Fibroblast of lung (primary cell): Measurements from ENCODE around the gene CLIC5. TPM values are rescaled to one million over a fixed set of nuclear protein-coding genes. Genes with fewer than 3 reads are reported as not detected.
A peak's percentile ranks its signal among the peaks of the same experiment; 100 is the strongest.

Source experiments
- DNase-seq, 2 donors: peaks; one replicate each; pipeline versions ENCODE4 v3.0.0 to v3.0.0-alpha.2; 2010; ENCODE audit warnings: low read depth in 2 of 2
- H2AFZ ChIP-seq: 2 replicates; pipeline ENCODE4 v1.5.1; 2012; ENCODE audit warnings: low read length, control low read depth, inconsistent platforms
- H3K27ac ChIP-seq: 2 replicates; pipeline ENCODE4 v1.5.1; 2011; ENCODE audit warnings: low read length, control low read depth; ENCODE audit not compliant: insufficient read depth
- H3K27me3 ChIP-seq: 2 replicates; pipeline ENCODE4 v1.5.1; 2011; ENCODE audit warnings: mild to moderate bottlenecking, low read length; ENCODE audit not compliant: control insufficient read depth, insufficient read depth
- H3K36me3 ChIP-seq: 2 replicates; pipeline ENCODE4 v1.5.1; 2011; ENCODE audit warnings: low read length; ENCODE audit not compliant: control insufficient read depth, insufficient read depth
- H3K4me1 ChIP-seq: 2 replicates; pipeline ENCODE4 v1.5.1; 2011; ENCODE audit warnings: low read length; ENCODE audit not compliant: control insufficient read depth, insufficient read depth; ENCODE audit errors: extremely low read depth
- H3K4me2 ChIP-seq: 2 replicates; pipeline ENCODE4 v1.5.1; 2011; ENCODE audit warnings: low read length, control low read depth; ENCODE audit not compliant: insufficient read depth; ENCODE audit errors: extremely low read depth
- H3K4me3 ChIP-seq, 4 experiments: fragments of 200-600 bp in 1 of 4; sonication (generic) in 1 of 4; replicated peaks in 1 of 4; 2 replicates each; pipeline ENCODE4 v1.5.1; 2011 to 2016; ENCODE audit warnings: low read length in 4 of 4, low read depth in 3 of 4, mild to moderate bottlenecking in 3 of 4, control low read depth in 2 of 4, inconsistent platforms in 1 of 4, mixed read lengths in 1 of 4; ENCODE audit not compliant: insufficient read depth in 1 of 4; ENCODE audit errors: control extremely low read depth in 1 of 4
- H3K79me2 ChIP-seq: 2 replicates; pipeline ENCODE4 v1.5.1; 2012; ENCODE audit warnings: mild to moderate bottlenecking, low read length, inconsistent platforms; ENCODE audit not compliant: control insufficient read depth, insufficient read depth
- H3K9ac ChIP-seq: 2 replicates; pipeline ENCODE4 v1.5.1; 2011; ENCODE audit warnings: mild to moderate bottlenecking, low read length, control low read depth; ENCODE audit not compliant: insufficient read depth
- H3K9me3 ChIP-seq: 2 replicates; pipeline ENCODE4 v1.5.1; 2012; ENCODE audit warnings: low read depth, low read length; ENCODE audit not compliant: control insufficient read depth, insufficient read depth
- H4K20me1 ChIP-seq: 2 replicates; pipeline ENCODE4 v1.5.1; 2011; ENCODE audit warnings: low read length; ENCODE audit not compliant: control insufficient read depth, insufficient read depth; ENCODE audit errors: extremely low read depth
- EZH2 ChIP-seq: IDR thresholded peaks from 2 replicates; pipeline ENCODE4 v1.5.1; 2012; ENCODE audit warnings: low read length, control low read depth, mild to moderate bottlenecking; ENCODE audit errors: missing control alignments
- polyA plus RNA-seq, 2 donors: library from polyadenylated mRNA; depleted of rRNA in 1 of 2; stranded (reverse) in 1 of 2; unstranded in 1 of 2; fragments of >200 nt; gene quantifications; 2 replicates each; pipeline ENCODE4 v1.2.1, GENCODE V29; 2011 to 2012; ENCODE audit warnings: missing spikeins in 1 of 2
- total RNA-seq: library from RNA; depleted of rRNA; stranded (reverse); fragments of >200 nt; gene quantifications from 2 replicates; pipeline ENCODE4 v1.2.1, GENCODE V29; 2014
- TF ChIP-seq, protein P1 (sequence below), 2 donors: IDR thresholded peaks in 1 of 2; conservative IDR thresholded peaks in 1 of 2; 1 replicate in 1 of 2; 2 replicates in 1 of 2; pipeline ENCODE4 v1.5.1; 2011 to 2012; ENCODE audit warnings: low read length in 2 of 2, control low read depth in 1 of 2, inconsistent platforms in 1 of 2, low read depth in 1 of 2, mild to moderate bottlenecking in 1 of 2

Gene CLIC5
- total and polyA plus RNA-seq, 2 donors (not counting 1 experiment from before 2014, with no cell fraction given), result 0.03 TPM; not detected in 1

DNA sequence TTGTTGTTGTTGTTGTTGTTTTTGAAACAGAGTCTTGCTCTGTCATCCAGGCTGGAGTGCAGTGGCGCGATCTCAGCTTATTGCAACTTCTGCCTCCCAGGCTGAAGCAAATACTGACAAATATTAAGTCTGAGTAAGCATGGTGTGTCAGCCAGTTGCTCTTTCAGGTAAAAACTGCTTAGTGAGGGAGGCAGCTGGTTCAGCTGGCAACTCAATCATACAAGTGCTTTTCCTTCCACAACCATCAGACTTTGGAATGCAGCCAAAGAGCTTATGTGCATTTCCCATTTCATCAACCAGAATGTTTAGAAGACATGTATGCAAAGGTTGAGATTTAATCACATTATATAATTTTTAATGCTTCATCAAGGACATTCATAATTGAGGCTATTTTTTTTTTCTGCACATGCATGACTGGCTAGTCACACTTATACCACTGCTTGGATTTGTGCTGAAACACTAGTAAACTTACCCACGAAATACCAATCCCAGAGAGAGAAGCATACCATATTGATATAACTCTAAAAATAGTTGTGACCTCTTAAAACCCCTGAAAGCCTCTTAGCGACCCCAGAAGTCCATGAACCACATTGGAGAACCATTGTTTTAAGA, 56.0 kb downstream of the CLIC5 start:
- Histone ChIP-seq H3K4me3 (no peak overlapping the region), H3K9me3 (no peaks in the 10 kb centered on the region), H3K27me3 (no peaks in the 10 kb centered on the region), H3K4me1 (no peaks in the 10 kb centered on the region), H3K27ac (no peak overlapping the region), H3K36me3 (no peaks in the 10 kb centered on the region), H3K4me2 (no peak overlapping the region), H4K20me1 (no peaks in the 10 kb centered on the region), H3K9ac (no peak overlapping the region), H2AFZ (no peak overlapping the region), H3K79me2 (no peaks in the 10 kb centered on the region)
- peak; percentile 25 to 66 for DNase-seq
- TF ChIP-seq, protein P1, sequence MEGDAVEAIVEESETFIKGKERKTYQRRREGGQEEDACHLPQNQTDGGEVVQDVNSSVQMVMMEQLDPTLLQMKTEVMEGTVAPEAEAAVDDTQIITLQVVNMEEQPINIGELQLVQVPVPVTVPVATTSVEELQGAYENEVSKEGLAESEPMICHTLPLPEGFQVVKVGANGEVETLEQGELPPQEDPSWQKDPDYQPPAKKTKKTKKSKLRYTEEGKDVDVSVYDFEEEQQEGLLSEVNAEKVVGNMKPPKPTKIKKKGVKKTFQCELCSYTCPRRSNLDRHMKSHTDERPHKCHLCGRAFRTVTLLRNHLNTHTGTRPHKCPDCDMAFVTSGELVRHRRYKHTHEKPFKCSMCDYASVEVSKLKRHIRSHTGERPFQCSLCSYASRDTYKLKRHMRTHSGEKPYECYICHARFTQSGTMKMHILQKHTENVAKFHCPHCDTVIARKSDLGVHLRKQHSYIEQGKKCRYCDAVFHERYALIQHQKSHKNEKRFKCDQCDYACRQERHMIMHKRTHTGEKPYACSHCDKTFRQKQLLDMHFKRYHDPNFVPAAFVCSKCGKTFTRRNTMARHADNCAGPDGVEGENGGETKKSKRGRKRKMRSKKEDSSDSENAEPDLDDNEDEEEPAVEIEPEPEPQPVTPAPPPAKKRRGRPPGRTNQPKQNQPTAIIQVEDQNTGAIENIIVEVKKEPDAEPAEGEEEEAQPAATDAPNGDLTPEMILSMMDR (conservative IDR thresholded peaks at IDR 0.05 in 1 of 2, IDR thresholded peaks at IDR 0.05 in 1 of 2; ENCODE audit: low read depth in 1 of 2, low read length in 2 of 2), result no peak

DNA sequence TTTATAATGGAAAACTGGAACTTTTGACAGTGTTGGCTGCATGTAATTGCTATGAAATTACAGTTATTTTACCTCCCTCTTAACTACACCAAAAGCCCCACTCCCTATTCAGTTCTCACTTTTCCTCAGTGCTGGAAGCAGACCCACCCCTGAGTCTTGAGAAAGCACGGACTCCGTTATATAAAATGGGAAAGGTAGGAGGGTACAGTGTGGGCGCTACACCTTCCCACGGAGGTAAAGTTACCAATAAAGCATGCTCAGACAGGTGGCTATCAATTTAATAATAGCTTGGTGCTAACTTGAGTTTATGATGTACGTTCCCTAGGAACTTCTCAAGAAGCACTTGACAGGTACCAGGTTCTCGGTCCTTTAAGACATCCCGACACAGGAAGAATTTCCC, 59.0 kb downstream of the CLIC5 start:
- TF ChIP-seq, protein P1 (conservative IDR thresholded peaks at IDR 0.05 in 1 of 2, IDR thresholded peaks at IDR 0.05 in 1 of 2; ENCODE audit: low read depth in 1 of 2, low read length in 2 of 2), result no peak
- TF ChIP-seq EZH2, result no peak
- DNase-seq, result no peak
- no peaks in the 10 kb centered on the region for H3K27me3 ChIP-seq
- no peaks in the 10 kb centered on the region for H3K79me2 ChIP-seq
- no peak overlapping the region for H3K9ac ChIP-seq
- no peak overlapping the region for H3K4me3 ChIP-seq
- no peak overlapping the region for H2AFZ ChIP-seq
- no peaks in the 10 kb centered on the region for H3K36me3 ChIP-seq
- no peaks in the 10 kb centered on the region for H4K20me1 ChIP-seq
- no peak overlapping the region for H3K4me2 ChIP-seq
- H3K9me3 ChIP-seq, result no peaks in the 10 kb centered on the region
- no peaks in the 10 kb centered on the region for H3K4me1 ChIP-seq
- H3K27ac ChIP-seq, result no peak overlapping the region

DNA sequence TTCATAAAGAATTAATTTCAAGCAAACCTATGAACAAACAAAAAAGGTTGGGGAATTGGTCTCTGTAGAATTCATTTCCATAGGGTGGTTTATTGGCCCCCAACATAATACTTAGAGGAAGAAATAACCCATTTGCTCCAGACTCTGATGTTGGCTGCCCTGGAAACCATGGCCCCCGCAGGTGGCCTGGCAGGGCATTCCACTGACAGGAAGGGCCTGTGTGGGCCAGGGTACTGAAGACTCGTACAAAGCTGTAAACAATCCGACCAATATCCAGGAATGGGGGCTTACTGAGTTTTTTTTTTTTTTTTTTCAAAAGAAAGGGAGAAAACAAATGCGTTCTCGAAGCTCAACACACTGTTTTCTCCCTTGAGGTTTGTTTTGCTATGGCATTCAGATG, 59.5 kb downstream of the CLIC5 start:
- Histone ChIP-seq H3K9ac (no peak overlapping the region), H3K27me3 (no peaks in the 10 kb centered on the region), H3K9me3 (no peaks in the 10 kb centered on the region), H3K36me3 (no peaks in the 10 kb centered on the region), H3K4me1 (no peaks in the 10 kb centered on the region), H3K27ac (no peak overlapping the region), H3K4me3 (no peak overlapping the region), H4K20me1 (no peaks in the 10 kb centered on the region), H3K4me2 (no peak overlapping the region), H2AFZ (no peak overlapping the region), H3K79me2 (no peaks in the 10 kb centered on the region)
- no peak for DNase-seq
- TF ChIP-seq, protein P1 (conservative IDR thresholded peaks at IDR 0.05 in 1 of 2, IDR thresholded peaks at IDR 0.05 in 1 of 2; ENCODE audit: low read depth in 1 of 2, low read length in 2 of 2), result no peak
- no peak for TF ChIP-seq EZH2
